GM12874 (cell line): Measurements from ENCODE around the gene KLK5.

Experiments used
- CTCF ChIP-seq: IDR thresholded peaks from 2 replicates; pipeline ENCODE4 v1.5.1; 2011; ENCODE audit warnings: low read depth, mild to moderate bottlenecking, control low read depth, low read length, moderate library complexity; ENCODE audit not compliant: insufficient read depth

KLK5 gene

GRCh38 chr19:50908336-50908735, 44.5 kb downstream of the KLK5 start:
- TF ChIP-seq CTCF: no peak

- TF ChIP-seq CTCF: peak; percentile 67
These were observed 46.6 kb downstream of the KLK5 start for GRCh38 chr19:50906217-50906616.

- no peak for TF ChIP-seq CTCF
These were observed 50.2 kb downstream of the KLK5 start for GRCh38 chr19:50902640-50903039.

- no peak for TF ChIP-seq CTCF
These were observed 53.3 kb downstream of the KLK5 start for GRCh38 chr19:50899569-50899968.

GRCh38 chr19:50898018-50898417, 54.8 kb downstream of the KLK5 start:
- TF ChIP-seq CTCF: no peak

GRCh38 chr19:50897612-50898011, 55.2 kb downstream of the KLK5 start:
- 0 out of 2 replicates have a peak, but pooled peaks have one; percentile 7 for TF ChIP-seq CTCF

- no peak for TF ChIP-seq CTCF
These were observed 55.6 kb downstream of the KLK5 start for GRCh38 chr19:50897191-50897607.

- TF ChIP-seq CTCF: no peak
These were observed 56.1 kb downstream of the KLK5 start for GRCh38 chr19:50896591-50897190.
